Measurements from ENCODE around the gene TNP2. TPM values are rescaled to one million over a fixed set of nuclear protein-coding genes. Genes with fewer than 3 reads are reported as not detected.

The TNP2 gene
- total and polyA plus RNA-seq, 2 of the 4 experiments (the other 2 are of a cell fraction): not detected

GRCh38 chr16:11314309-11314894 lies 45.3 kb upstream of the TNP2 start:
- TF ChIP-seq RAD21 (IDR thresholded peaks at IDR 0.05; ENCODE audit: low read length): no peak
- no peak for TF ChIP-seq BHLHE40 (IDR thresholded peaks at IDR 0.05; ENCODE audit: low read depth, low read length)
- no peak for TF ChIP-seq FOS (IDR thresholded peaks at IDR 0.05; ENCODE audit: low read depth, low read length)
- no peak for TF ChIP-seq MAZ (IDR thresholded peaks at IDR 0.05; ENCODE audit: borderline replicate concordance, low read depth, low read length)
- TF ChIP-seq, protein P1, sequence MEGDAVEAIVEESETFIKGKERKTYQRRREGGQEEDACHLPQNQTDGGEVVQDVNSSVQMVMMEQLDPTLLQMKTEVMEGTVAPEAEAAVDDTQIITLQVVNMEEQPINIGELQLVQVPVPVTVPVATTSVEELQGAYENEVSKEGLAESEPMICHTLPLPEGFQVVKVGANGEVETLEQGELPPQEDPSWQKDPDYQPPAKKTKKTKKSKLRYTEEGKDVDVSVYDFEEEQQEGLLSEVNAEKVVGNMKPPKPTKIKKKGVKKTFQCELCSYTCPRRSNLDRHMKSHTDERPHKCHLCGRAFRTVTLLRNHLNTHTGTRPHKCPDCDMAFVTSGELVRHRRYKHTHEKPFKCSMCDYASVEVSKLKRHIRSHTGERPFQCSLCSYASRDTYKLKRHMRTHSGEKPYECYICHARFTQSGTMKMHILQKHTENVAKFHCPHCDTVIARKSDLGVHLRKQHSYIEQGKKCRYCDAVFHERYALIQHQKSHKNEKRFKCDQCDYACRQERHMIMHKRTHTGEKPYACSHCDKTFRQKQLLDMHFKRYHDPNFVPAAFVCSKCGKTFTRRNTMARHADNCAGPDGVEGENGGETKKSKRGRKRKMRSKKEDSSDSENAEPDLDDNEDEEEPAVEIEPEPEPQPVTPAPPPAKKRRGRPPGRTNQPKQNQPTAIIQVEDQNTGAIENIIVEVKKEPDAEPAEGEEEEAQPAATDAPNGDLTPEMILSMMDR (conservative IDR thresholded peaks at IDR 0.05; ENCODE audit: low read depth, low read length): no peak
- dilution Hi-C loops (cut with HindIII; ENCODE audit: low sequenced_read_pairs, unreplicated experiment) (no loop called here), intact Hi-C loops (cut with micrococcal nuclease) (no loop called here), in situ Hi-C loops (cut with MboI; ENCODE audit: low sequenced_read_pairs) (no loop called here)
- ChIA-PET CTCF (no interaction called here), POLR2A (ENCODE audit: unreplicated experiment) (no interaction called here)
- peak overlapping the region; percentile 54; the same call in 1 of the 2 replicates for H4K5ac ChIP-seq (ENCODE audit: low read depth, low read length)
- H3K27me3 ChIP-seq (ENCODE audit: control insufficient read depth, insufficient read depth, low read length): no peaks in the 10 kb centered on the region
- peak overlapping the region; percentile 96 for H2BK20ac ChIP-seq (ENCODE audit: low read depth, low read length)
- peak overlapping the region; percentile 91 for H2AK9ac ChIP-seq (replicated peaks; ENCODE audit: low read depth, low read length, poor library complexity)
- no peaks in the 10 kb centered on the region for H3K9me3 ChIP-seq (ENCODE audit: control insufficient read depth, insufficient read depth, low read length)
- H3K79me1 ChIP-seq (ENCODE audit: low read depth in 1 of 2, low read length in 2 of 2): peaks cover 0 to 5% of the 10 kb centered on the region in 2 experiments; a peak in 2 of 4 replicates
- no peaks in the 10 kb centered on the region for H3K36me3 ChIP-seq (ENCODE audit: control insufficient read depth, insufficient read depth, low read length)
- peaks cover 21% of the 10 kb centered on the region for H3K9me1 ChIP-seq (ENCODE audit: insufficient read depth, low read length)
- 0 out of 2 replicates have a peak overlapping the region, but pooled peaks have one; percentile 89 for H3K23ac ChIP-seq (ENCODE audit: low read depth, low read length)
- H4K20me1 ChIP-seq (ENCODE audit: insufficient read depth, low read length): no peaks in the 10 kb centered on the region
- peak overlapping the region; percentile 88 for H4K91ac ChIP-seq (ENCODE audit: insufficient read depth, low read depth, low read length)
- H3K4me3 ChIP-seq (ENCODE audit: insufficient read depth, low read depth, low read length): no peak overlapping the region
- H3K4me2 ChIP-seq (ENCODE audit: low read depth, low read length): no peak overlapping the region
- peak overlapping the region; percentile 97 for H3K4ac ChIP-seq (ENCODE audit: low read depth, low read length)
- no peak for ATAC-seq (ENCODE audit: low read depth)
- peak overlapping the region; percentile 50; the same call in 1 of the 2 replicates for H3K18ac ChIP-seq (ENCODE audit: low read depth, low read length)
- no peak for DNase-seq
- 100% methylated on average over 6 of the region's 8 CpGs; no CpG with 5 or more reads in 1 of the 2 experiments for WGBS, 2 experiments (ENCODE audit: extremely low coverage in 2 of 2, insufficient read length in 1 of 2)
- H3K4me1 ChIP-seq (ENCODE audit: control insufficient read depth, insufficient read depth, low read length): peaks cover 24% of the 10 kb centered on the region
- H3K14ac ChIP-seq (replicated peaks; ENCODE audit: low read depth, low read length): peak overlapping the region; percentile 70
- no peak overlapping the region for H3K9ac ChIP-seq (ENCODE audit: low read depth, low read length)
- peak overlapping the region; percentile 52 to 96; a peak in 2 of 4 replicates for H4K8ac ChIP-seq (ENCODE audit: low read depth in 2 of 2, low read length in 2 of 2)
- H3K27ac ChIP-seq (ENCODE audit: insufficient read depth, low read length): peak overlapping the region; percentile 56; the same call in 1 of the 2 replicates
- H3K56ac ChIP-seq (ENCODE audit: extremely low read depth, insufficient read depth, low read length): no peak overlapping the region; the same call in 1 of the 2 replicates
- BruUV-seq (replicated peaks): no TSS peak
- peak overlapping the region; percentile 66 for H2AFZ ChIP-seq (replicated peaks; ENCODE audit: low read length, poor library complexity)
- peak overlapping the region; percentile 98; the same call in 2 of the 3 replicates for H2BK15ac ChIP-seq (ENCODE audit: low read depth, low read length)
- peak overlapping the region; percentile 99 for H2BK120ac ChIP-seq (ENCODE audit: low read depth, low read length)
- peak overlapping the region; percentile 90 for H2AK5ac ChIP-seq (ENCODE audit: low read depth, low read length)
- H2BK5ac ChIP-seq (ENCODE audit: low read depth, low read length, poor library complexity, severe bottlenecking): peak overlapping the region; percentile 8
